SJCRH30 (cell line): ENCODE measurements around the gene RGS18. TPM values are rescaled to one million over a fixed set of nuclear protein-coding genes. Genes with fewer than 3 reads are reported as not detected.
"Not testable (repeated sequence)": the region's sequence is repeated elsewhere in the genome, so short reads cannot be mapped to it uniquely, and the experiment has no call there.

Experiments
- DNase-seq, 2 experiments: peaks; one replicate each; pipeline ENCODE4 v3.0.0-alpha.2; 2015 to 2020
- H3K27ac ChIP-seq: fragments of 250-450 bp; sonication (Bioruptor Pico); 2 replicates; pipeline ENCODE4 v1.5.1; 2020; ENCODE audit warnings: mild to moderate bottlenecking, moderate library complexity
- H3K27me3 ChIP-seq: fragments of 250-450 bp; sonication (Bioruptor Pico); 2 replicates; pipeline ENCODE4 v1.5.1; 2020; ENCODE audit warnings: mild to moderate bottlenecking, moderate library complexity
- H3K36me3 ChIP-seq: fragments of 250-450 bp; sonication (Bioruptor Pico); 2 replicates; pipeline ENCODE4 v1.5.1; 2020; ENCODE audit warnings: mild to moderate bottlenecking, moderate library complexity
- H3K4me1 ChIP-seq: fragments of 250-450 bp; sonication (Bioruptor Pico); 2 replicates; pipeline ENCODE4 v1.5.1; 2020; ENCODE audit warnings: mild to moderate bottlenecking, moderate library complexity
- H3K4me3 ChIP-seq: fragments of 250-450 bp; sonication (Bioruptor Pico); 2 replicates; pipeline ENCODE4 v1.5.1; 2020; ENCODE audit warnings: mild to moderate bottlenecking, moderate library complexity
- H3K9me3 ChIP-seq: fragments of 250-450 bp; sonication (Bioruptor Pico); replicated peaks from 2 replicates; pipeline ENCODE4 v1.5.1; 2020; ENCODE audit warnings: mild to moderate bottlenecking, moderate library complexity
- total RNA-seq: library from RNA; depleted of rRNA; stranded (reverse); fragments of >200 nt; shearing (Covaris generic); gene quantifications from 2 replicates; pipeline ENCODE4 v1.2.3, GENCODE V29; 2014; rRNA removed

Gene RGS18
- total RNA-seq, result not detected in 2 replicates

GRCh38 chr1:192158181-192158580, at the start of gene RGS18:
RGS18 (plus strand) TSS chr1:192158462; CDS start chr1:192158638, 176 bp downstream.
- H3K27ac ChIP-seq, result no peak within 1 kb of the TSS
- H3K36me3 ChIP-seq, result no peaks in the 10 kb centered on the region
- no peaks in the 10 kb centered on the region for H3K27me3 ChIP-seq
- H3K4me1 ChIP-seq, result no peaks in the 10 kb centered on the region
- H3K4me3 ChIP-seq, result no peak within 1 kb of the TSS
- no peaks in the 10 kb centered on the region for H3K9me3 ChIP-seq
- DNase-seq, result no peak

GRCh38 chr1:192109576-192109975, 48.7 kb upstream of the RGS18 start:
- no peak overlapping the region for H3K4me3 ChIP-seq
- no peak overlapping the region for H3K27ac ChIP-seq
- no peaks in the 10 kb centered on the region for H3K9me3 ChIP-seq
- DNase-seq, result no peak
- H3K27me3 ChIP-seq, result no peaks in the 10 kb centered on the region
- no peaks in the 10 kb centered on the region for H3K4me1 ChIP-seq
- H3K36me3 ChIP-seq, result no peaks in the 10 kb centered on the region

GRCh38 chr1:192115000-192115399, 43.3 kb upstream of the RGS18 start:
- Histone ChIP-seq H3K27me3 (no peaks in the 10 kb centered on the region), H3K27ac (no peak overlapping the region), H3K9me3 (no peaks in the 10 kb centered on the region), H3K4me3 (no peak overlapping the region), H3K4me1 (no peaks in the 10 kb centered on the region), H3K36me3 (no peaks in the 10 kb centered on the region)
- DNase-seq, result no peak

GRCh38 chr1:192118881-192119405, 39.3 kb upstream of the RGS18 start:
- no peak for DNase-seq
- no peak overlapping the region for H3K4me3 ChIP-seq
- no peak overlapping the region for H3K27ac ChIP-seq
- no peaks in the 10 kb centered on the region for H3K36me3 ChIP-seq
- no peaks in the 10 kb centered on the region for H3K9me3 ChIP-seq
- H3K4me1 ChIP-seq, result no peaks in the 10 kb centered on the region
- no peaks in the 10 kb centered on the region for H3K27me3 ChIP-seq

GRCh38 chr1:192119701-192120100, 38.6 kb upstream of the RGS18 start:
- no peaks in the 10 kb centered on the region for H3K36me3 ChIP-seq
- no peak for DNase-seq
- no peak overlapping the region for H3K4me3 ChIP-seq

GRCh38 chr1:192122668-192123067, 35.6 kb upstream of the RGS18 start:
- H3K27me3 ChIP-seq, result no peaks in the 10 kb centered on the region
- H3K36me3 ChIP-seq, result no peaks in the 10 kb centered on the region
- H3K4me3 ChIP-seq, result no peak overlapping the region
- no peak for DNase-seq
- H3K4me1 ChIP-seq, result no peaks in the 10 kb centered on the region
- H3K9me3 ChIP-seq, result no peaks in the 10 kb centered on the region
- no peak overlapping the region for H3K27ac ChIP-seq

More at GRCh38 chr1:192119701-192120100, 38.6 kb upstream of the RGS18 start:
- Histone ChIP-seq H3K27me3 (no peaks in the 10 kb centered on the region), H3K4me1 (no peaks in the 10 kb centered on the region), H3K27ac (no peak overlapping the region), H3K9me3 (no peaks in the 10 kb centered on the region)

- no peaks in the 10 kb centered on the region for H3K4me1 ChIP-seq
- H3K4me3 ChIP-seq, result no peak overlapping the region
- no peaks in the 10 kb centered on the region for H3K9me3 ChIP-seq
- no peaks in the 10 kb centered on the region for H3K36me3 ChIP-seq
- no peaks in the 10 kb centered on the region for H3K27me3 ChIP-seq
- no peak for DNase-seq
- no peak overlapping the region for H3K27ac ChIP-seq
Measured at GRCh38 chr1:192123212-192123611, 35.0 kb upstream of the RGS18 start.

GRCh38 chr1:192126030-192126619, 32.1 kb upstream of the RGS18 start:
- Histone ChIP-seq H3K9me3 (no peaks in the 10 kb centered on the region), H3K4me1 (no peaks in the 10 kb centered on the region), H3K36me3 (no peaks in the 10 kb centered on the region), H3K4me3 (no peak overlapping the region), H3K27ac (no peak overlapping the region), H3K27me3 (no peaks in the 10 kb centered on the region)
- DNase-seq, result no peak

GRCh38 chr1:192130175-192130574, 28.1 kb upstream of the RGS18 start:
- Histone ChIP-seq H3K27ac (no peak overlapping the region), H3K36me3 (no peaks in the 10 kb centered on the region), H3K4me1 (no peaks in the 10 kb centered on the region), H3K9me3 (no peaks in the 10 kb centered on the region), H3K4me3 (no peak overlapping the region), H3K27me3 (no peaks in the 10 kb centered on the region)
- DNase-seq, result no peak

- not testable (repeated sequence) for H3K27ac ChIP-seq, H3K4me3 ChIP-seq, DNase-seq, H3K9me3 ChIP-seq, H3K36me3 ChIP-seq, H3K4me1 ChIP-seq, H3K27me3 ChIP-seq
Measured at GRCh38 chr1:192130865-192131264, 27.4 kb upstream of the RGS18 start.

- Histone ChIP-seq H3K36me3 (no peaks in the 10 kb centered on the region), H3K9me3 (no peaks in the 10 kb centered on the region), H3K4me3 (no peak overlapping the region), H3K4me1 (no peaks in the 10 kb centered on the region), H3K27me3 (no peaks in the 10 kb centered on the region), H3K27ac (no peak overlapping the region)
- no peak for DNase-seq
Measured at GRCh38 chr1:192131914-192132313, 26.3 kb upstream of the RGS18 start.

- Histone ChIP-seq H3K27ac (no peak overlapping the region), H3K4me3 (no peak overlapping the region)
Measured at GRCh38 chr1:192133350-192133926, 24.8 kb upstream of the RGS18 start.

GRCh38 chr1:192140382-192140781, 17.9 kb upstream of the RGS18 start:
- H3K36me3 ChIP-seq, result no peaks in the 10 kb centered on the region
- H3K4me3 ChIP-seq, result no peak overlapping the region
- no peaks in the 10 kb centered on the region for H3K4me1 ChIP-seq
- DNase-seq, result no peak
- no peak overlapping the region for H3K27ac ChIP-seq
- no peaks in the 10 kb centered on the region for H3K27me3 ChIP-seq
- no peaks in the 10 kb centered on the region for H3K9me3 ChIP-seq

More at GRCh38 chr1:192133350-192133926, 24.8 kb upstream of the RGS18 start:
- no peaks in the 10 kb centered on the region for H3K27me3 ChIP-seq
- no peaks in the 10 kb centered on the region for H3K9me3 ChIP-seq
- no peaks in the 10 kb centered on the region for H3K4me1 ChIP-seq
- no peaks in the 10 kb centered on the region for H3K36me3 ChIP-seq
- DNase-seq, result no peak

- H3K4me3 ChIP-seq, result no peak overlapping the region
- no peak overlapping the region for H3K27ac ChIP-seq
- H3K36me3 ChIP-seq, result no peaks in the 10 kb centered on the region
- no peaks in the 10 kb centered on the region for H3K4me1 ChIP-seq
- no peak for DNase-seq
- H3K9me3 ChIP-seq, result no peaks in the 10 kb centered on the region
- no peaks in the 10 kb centered on the region for H3K27me3 ChIP-seq
Measured at GRCh38 chr1:192147221-192147620, 11.0 kb upstream of the RGS18 start.

- no peak overlapping the region for H3K4me3 ChIP-seq
- H3K9me3 ChIP-seq, result no peaks in the 10 kb centered on the region
- H3K27me3 ChIP-seq, result no peaks in the 10 kb centered on the region
- no peaks in the 10 kb centered on the region for H3K4me1 ChIP-seq
- no peak for DNase-seq
- H3K27ac ChIP-seq, result no peak overlapping the region
- H3K36me3 ChIP-seq, result no peaks in the 10 kb centered on the region
Measured at GRCh38 chr1:192147696-192148095, 10.6 kb upstream of the RGS18 start.

GRCh38 chr1:192151176-192151575, 7.1 kb upstream of the RGS18 start:
- H3K27me3 ChIP-seq, result no peaks in the 10 kb centered on the region
- H3K27ac ChIP-seq, result no peak overlapping the region
- no peak overlapping the region for H3K4me3 ChIP-seq

More at GRCh38 chr1:192151176-192151575, 7.1 kb upstream of the RGS18 start:
- Histone ChIP-seq H3K9me3 (no peaks in the 10 kb centered on the region), H3K36me3 (no peaks in the 10 kb centered on the region), H3K4me1 (no peaks in the 10 kb centered on the region)
- no peak for DNase-seq
